Trophoblast cell (in vitro differentiated cells and primary cell): Measurements from ENCODE around the gene VSIR.

Experiments used
- DNase-seq, 2 donors: peaks; one replicate each; pipeline ENCODE4 v3.0.0-alpha.2; 2016
- H2AFZ ChIP-seq: 2 replicates; pipeline ENCODE4 v1.6.1; 2013; ENCODE audit warnings: low read length, moderate library complexity, mild to moderate bottlenecking; ENCODE audit not compliant: insufficient read depth, poor library complexity
- H2AK5ac ChIP-seq: 2 replicates; pipeline ENCODE4 v1.6.1; 2013; ENCODE audit warnings: mild to moderate bottlenecking, low read length
- H2BK120ac ChIP-seq: 2 replicates; pipeline ENCODE4 v1.6.1; 2013; ENCODE audit warnings: low read length, mild to moderate bottlenecking, moderate library complexity; ENCODE audit not compliant: insufficient read depth, poor library complexity
- H2BK12ac ChIP-seq: 2 replicates; pipeline ENCODE4 v1.6.1; 2013; ENCODE audit warnings: mild to moderate bottlenecking, low read length, moderate library complexity
- H2BK5ac ChIP-seq: 2 replicates; pipeline ENCODE4 v1.6.1; 2013; ENCODE audit warnings: low read length, low read depth, moderate library complexity, mild to moderate bottlenecking; ENCODE audit not compliant: poor library complexity
- H3K14ac ChIP-seq: 2 replicates; pipeline ENCODE4 v1.6.1; 2013; ENCODE audit warnings: mild to moderate bottlenecking, low read length
- H3K18ac ChIP-seq: 2 replicates; pipeline ENCODE4 v1.6.1; 2013; ENCODE audit warnings: mild to moderate bottlenecking, low read length
- H3K23ac ChIP-seq: 2 replicates; pipeline ENCODE4 v1.6.1; 2013; ENCODE audit warnings: low read length
- H3K27ac ChIP-seq: 2 replicates; pipeline ENCODE4 v1.5.1; 2013; ENCODE audit warnings: low read depth, mild to moderate bottlenecking, inconsistent platforms, low read length, moderate library complexity
- H3K27me3 ChIP-seq: 2 replicates; pipeline ENCODE4 v1.6.1; 2013; ENCODE audit warnings: inconsistent platforms, mild to moderate bottlenecking, low read length, moderate library complexity; ENCODE audit not compliant: insufficient read depth
- H3K36me3 ChIP-seq, 2 experiments: 1 replicate in 1 of 2; 2 replicates in 1 of 2; pipeline ENCODE4 v1.6.1; 2013; ENCODE audit warnings: low read length in 2 of 2, mild to moderate bottlenecking in 2 of 2, moderate library complexity in 1 of 2; ENCODE audit not compliant: insufficient read depth in 2 of 2, control insufficient read depth in 1 of 2
- H3K4ac ChIP-seq: 2 replicates; pipeline ENCODE4 v1.6.1; 2013; ENCODE audit warnings: low read depth, mild to moderate bottlenecking, low read length, moderate library complexity
- H3K4me1 ChIP-seq, 2 experiments: 1 replicate in 1 of 2; 2 replicates in 1 of 2; pipeline ENCODE4 v1.6.1; 2013; ENCODE audit warnings: low read length in 2 of 2, mild to moderate bottlenecking in 2 of 2, moderate library complexity in 1 of 2; ENCODE audit not compliant: insufficient read depth in 2 of 2, control insufficient read depth in 1 of 2
- H3K4me2 ChIP-seq: 2 replicates; pipeline ENCODE4 v1.6.1; 2013; ENCODE audit warnings: inconsistent platforms, mild to moderate bottlenecking, low read length, moderate library complexity
- H3K4me3 ChIP-seq: 2 replicates; pipeline ENCODE4 v1.5.1; 2013; ENCODE audit warnings: mild to moderate bottlenecking, low read depth, low read length, inconsistent platforms
- H3K79me1 ChIP-seq: one replicate; pipeline ENCODE4 v1.6.1; 2013; ENCODE audit warnings: low read length
- H3K79me2 ChIP-seq: 2 replicates; pipeline ENCODE4 v1.6.1; 2013; ENCODE audit warnings: low read length, mild to moderate bottlenecking; ENCODE audit not compliant: control insufficient read depth, insufficient read depth, poor library complexity
- H3K9ac ChIP-seq: 2 replicates; pipeline ENCODE4 v1.6.1; 2013; ENCODE audit warnings: mild to moderate bottlenecking, low read length
- H3K9me3 ChIP-seq: 2 replicates; pipeline ENCODE4 v1.6.1; 2013; ENCODE audit warnings: low read depth, mild to moderate bottlenecking, control low read depth, inconsistent platforms, low read length; ENCODE audit not compliant: insufficient read depth
- H4K12ac ChIP-seq: 2 replicates; pipeline ENCODE4 v1.6.1; 2013; ENCODE audit warnings: low read depth, mild to moderate bottlenecking, low read length, moderate library complexity
- H4K8ac ChIP-seq: 2 replicates; pipeline ENCODE4 v1.6.1; 2013; ENCODE audit warnings: low read depth, mild to moderate bottlenecking, low read length, moderate library complexity
- H4K91ac ChIP-seq: one replicate; pipeline ENCODE4 v1.6.1; 2013; ENCODE audit warnings: low read depth, mild to moderate bottlenecking, low read length, moderate library complexity
- WGBS: extraction: QIAGEN DNeasy Blood & Tissue Kit; methylation state at CpG from one replicate; pipeline ENCODE4 v1.1.7; 2013; ENCODE audit warnings: missing lambda C conversion rate; ENCODE audit not compliant: insufficient read length, insufficient coverage; ENCODE audit errors: extremely low coverage; 5-methylcytosine and 5-hydroxymethylcytosine counted together

Gene VSIR

GRCh38 chr10:71748671-71749191 lies 24.6 kb downstream of the VSIR start:
- H3K79me1 ChIP-seq = no peaks in the 10 kb centered on the region
- H3K4me1 ChIP-seq = peaks cover 6 to 10% of the 10 kb centered on the region in 2 experiments
- WGBS = no CpG with 5 or more reads among the region's 15 CpGs
- no peak overlapping the region for H3K4ac ChIP-seq
- no peak overlapping the region for H3K9ac ChIP-seq
- no peak overlapping the region for H3K27ac ChIP-seq
- no peak overlapping the region for H2BK120ac ChIP-seq
- H3K4me2 ChIP-seq = no peak overlapping the region
- no peak overlapping the region for H3K4me3 ChIP-seq
- H2AK5ac ChIP-seq = no peak overlapping the region
- H4K91ac ChIP-seq = no peak overlapping the region
- no peak overlapping the region for H3K14ac ChIP-seq
- H4K12ac ChIP-seq = no peak overlapping the region
- H4K8ac ChIP-seq = no peak overlapping the region
- H3K9me3 ChIP-seq = no peaks in the 10 kb centered on the region
- no peaks in the 10 kb centered on the region for H3K79me2 ChIP-seq
- no peak overlapping the region for H2BK5ac ChIP-seq
- no peaks in the 10 kb centered on the region for H3K36me3 ChIP-seq
- H3K23ac ChIP-seq = no peak overlapping the region
- no peaks in the 10 kb centered on the region for H3K27me3 ChIP-seq
- H2AFZ ChIP-seq = no peak overlapping the region
- no peak overlapping the region for H2BK12ac ChIP-seq
- H3K18ac ChIP-seq = no peak overlapping the region
- DNase-seq = peak in 1 of 2 donors; percentile 12

- no CpG with 5 or more reads among the region's 14 CpGs for WGBS
- no peaks in the 10 kb centered on the region for H3K27me3 ChIP-seq
- no peaks in the 10 kb centered on the region for H3K79me2 ChIP-seq
- no peaks in the 10 kb centered on the region for H3K9me3 ChIP-seq
- no peak overlapping the region for H2BK120ac ChIP-seq
- peaks cover 6 to 10% of the 10 kb centered on the region in 2 experiments for H3K4me1 ChIP-seq
- no peak overlapping the region for H3K4me3 ChIP-seq
- H4K8ac ChIP-seq = no peak overlapping the region
- no peak overlapping the region for H3K4ac ChIP-seq
- no peak overlapping the region for H3K14ac ChIP-seq
- H3K79me1 ChIP-seq = no peaks in the 10 kb centered on the region
- H3K27ac ChIP-seq = no peak overlapping the region
- H4K12ac ChIP-seq = no peak overlapping the region
- no peak overlapping the region for H3K4me2 ChIP-seq
- no peak for DNase-seq
- no peak overlapping the region for H3K18ac ChIP-seq
- H2AK5ac ChIP-seq = no peak overlapping the region
- H3K9ac ChIP-seq = no peak overlapping the region
- H4K91ac ChIP-seq = no peak overlapping the region
- H3K36me3 ChIP-seq = no peaks in the 10 kb centered on the region
- H3K23ac ChIP-seq = no peak overlapping the region
- H2BK12ac ChIP-seq = no peak overlapping the region
- no peak overlapping the region for H2BK5ac ChIP-seq
- no peak overlapping the region for H2AFZ ChIP-seq
Measured at GRCh38 chr10:71747551-71748523, 25.5 kb downstream of the VSIR start.

DNA sequence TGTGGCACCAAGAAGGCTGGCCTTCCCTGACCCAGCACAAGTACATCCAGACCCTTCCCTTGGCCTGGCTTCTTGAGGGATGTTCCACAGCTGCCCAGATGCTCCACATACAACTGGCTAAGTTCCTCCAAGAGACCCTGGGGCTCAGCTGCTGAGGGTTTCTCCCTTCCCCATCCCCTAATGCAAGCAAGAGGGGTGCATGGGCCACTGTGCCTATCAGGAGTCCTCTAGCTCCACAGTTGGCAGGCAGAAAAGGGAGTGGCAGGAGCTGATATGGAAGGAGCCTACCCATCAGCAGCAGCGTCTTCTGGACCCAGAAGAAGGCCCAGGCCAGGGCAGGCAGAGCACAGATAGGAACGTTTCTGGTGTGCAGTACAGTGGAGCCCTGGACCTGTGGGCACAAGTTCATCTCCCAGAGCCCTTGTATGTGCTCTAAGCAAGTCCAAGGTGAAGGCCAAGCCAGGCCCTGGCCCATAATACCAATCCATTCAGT lies 26.2 kb downstream of the VSIR start:
- Histone ChIP-seq H3K9ac (no peak overlapping the region), H3K14ac (no peak overlapping the region), H4K91ac (no peak overlapping the region), H3K36me3 (no peaks in the 10 kb centered on the region), H3K4me3 (no peak overlapping the region), H3K23ac (no peak overlapping the region), H2AK5ac (no peak overlapping the region), H3K27me3 (no peaks in the 10 kb centered on the region), H4K8ac (no peak overlapping the region), H3K4me2 (no peak overlapping the region), H3K79me1 (no peaks in the 10 kb centered on the region), H2BK120ac (no peak overlapping the region), H3K18ac (no peak overlapping the region), H2AFZ (no peak overlapping the region), H3K79me2 (no peaks in the 10 kb centered on the region), H3K4me1 (peaks cover 6 to 10% of the 10 kb centered on the region in 2 experiments), H2BK12ac (no peak overlapping the region), H3K4ac (no peak overlapping the region), H3K9me3 (peaks cover 2% of the 10 kb centered on the region), H3K27ac (no peak overlapping the region), H2BK5ac (no peak overlapping the region), H4K12ac (no peak overlapping the region)
- no peak for DNase-seq
- WGBS = no CpG with 5 or more reads among the region's 2 CpGs

DNA sequence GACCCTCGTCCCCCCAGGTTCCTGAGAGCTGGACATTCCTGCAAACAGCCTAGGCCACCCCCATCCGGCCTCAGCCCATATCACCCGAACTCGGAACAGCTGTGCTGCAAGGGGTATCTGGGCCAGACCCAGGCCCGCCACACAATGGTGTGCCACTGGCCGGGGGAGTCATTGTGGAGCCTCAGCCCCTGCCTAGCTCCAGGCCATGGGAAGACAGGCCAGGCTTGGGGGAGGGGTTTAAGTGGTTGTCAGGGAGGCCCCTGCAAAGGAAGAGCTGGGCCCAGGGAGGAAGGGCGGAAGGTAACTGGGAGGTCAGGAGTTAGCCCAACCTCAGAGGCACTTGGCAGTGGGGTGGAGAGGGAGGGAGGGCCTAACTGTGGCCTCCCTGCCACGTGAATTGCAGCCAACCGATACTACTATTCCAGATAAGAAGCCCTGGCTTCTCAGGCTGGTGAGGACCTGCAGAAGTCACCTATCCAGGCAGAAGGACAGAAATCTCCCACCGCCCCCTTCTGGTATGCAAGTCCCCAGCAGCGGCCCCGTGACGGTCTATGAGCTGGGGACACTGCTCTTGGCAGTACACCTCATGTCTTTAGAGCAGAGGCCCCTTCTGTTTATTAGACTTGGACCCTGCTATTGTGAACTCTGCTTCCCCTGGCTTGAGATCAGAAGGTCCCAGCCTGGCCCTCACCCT lies 26.8 kb downstream of the VSIR start:
- no peak overlapping the region for H2BK5ac ChIP-seq
- no peak overlapping the region for H2BK120ac ChIP-seq
- no peak overlapping the region for H4K91ac ChIP-seq
- H3K9ac ChIP-seq = no peak overlapping the region
- DNase-seq = no peak
- H3K36me3 ChIP-seq = no peaks in the 10 kb centered on the region
- peaks cover 4% of the 10 kb centered on the region for H3K9me3 ChIP-seq
- no peak overlapping the region for H3K4me2 ChIP-seq
- no peak overlapping the region for H4K8ac ChIP-seq
- H3K27me3 ChIP-seq = no peaks in the 10 kb centered on the region
- H2AK5ac ChIP-seq = no peak overlapping the region
- H3K4ac ChIP-seq = no peak overlapping the region
- no peak overlapping the region for H2BK12ac ChIP-seq
- H3K27ac ChIP-seq = no peak overlapping the region
- WGBS = no CpG with 5 or more reads among the region's 13 CpGs
- no peak overlapping the region for H3K23ac ChIP-seq
- H4K12ac ChIP-seq = no peak overlapping the region
- no peak overlapping the region for H3K4me3 ChIP-seq
- no peaks in the 10 kb centered on the region for H3K79me1 ChIP-seq
- H3K14ac ChIP-seq = no peak overlapping the region
- peaks cover 6 to 10% of the 10 kb centered on the region in 2 experiments for H3K4me1 ChIP-seq
- H3K18ac ChIP-seq = no peak overlapping the region
- H2AFZ ChIP-seq = no peak overlapping the region
- no peaks in the 10 kb centered on the region for H3K79me2 ChIP-seq
